HL-60 (cell line): ENCODE data around the gene C6orf120.

Experiments used
- DNase-seq, 2 experiments: peaks; one replicate each; pipeline ENCODE4 v3.0.0-alpha.2; 2010 to 2020; ENCODE audit warnings: low read depth in 1 of 2, low spot score in 1 of 2
- H3K27ac ChIP-seq: fragments of 250-450 bp; sonication (Bioruptor Pico); replicated peaks from 2 replicates; pipeline ENCODE4 v1.5.1; 2020; ENCODE audit warnings: mild to moderate bottlenecking, moderate library complexity
- H3K27me3 ChIP-seq: fragments of 250-450 bp; sonication (Bioruptor Pico); 2 replicates; pipeline ENCODE4 v1.5.1; 2021; ENCODE audit warnings: mild to moderate bottlenecking, moderate library complexity; ENCODE audit not compliant: insufficient read depth, poor library complexity, severe bottlenecking
- H3K4me3 ChIP-seq: replicated peaks from 2 replicates; pipeline ENCODE4 v1.5.1; 2011; ENCODE audit warnings: mild to moderate bottlenecking, control low read depth, low read length; ENCODE audit not compliant: insufficient read depth
- CTCF ChIP-seq: IDR thresholded peaks from one replicate; pipeline ENCODE4 v1.5.1; 2011; ENCODE audit warnings: low read length, control low read depth, inconsistent platforms; ENCODE audit not compliant: insufficient read depth
- GABPA ChIP-seq: IDR thresholded peaks from 2 replicates; pipeline ENCODE4 v1.6.1; 2012; ENCODE audit warnings: low read depth
- POLR2AphosphoS5 ChIP-seq: IDR thresholded peaks from 2 replicates; pipeline ENCODE4 v1.6.1; 2012; ENCODE audit warnings: low read depth
- REST ChIP-seq: IDR thresholded peaks from 2 replicates; pipeline ENCODE4 v1.6.1; 2012; ENCODE audit warnings: low read depth; ENCODE audit not compliant: insufficient replicate concordance
- SPI1 ChIP-seq: IDR thresholded peaks from 2 replicates; pipeline ENCODE4 v1.6.1; 2012; ENCODE audit warnings: low read depth, mild to moderate bottlenecking, borderline replicate concordance

Gene C6orf120

GRCh38 chr6:169726963-169727362 is 25.0 kb downstream of the C6orf120 start:
- TF ChIP-seq POLR2AphosphoS5 (no peak), CTCF (no peak), REST (no peak), SPI1 (no peak), GABPA (no peak)
- no peaks in the 10 kb centered on the region for H3K27me3 ChIP-seq
- no peak overlapping the region for H3K4me3 ChIP-seq
- DNase-seq: no peak
- no peak overlapping the region for H3K27ac ChIP-seq

GRCh38 chr6:169729961-169730360 is 28.0 kb downstream of the C6orf120 start:
- H3K27ac ChIP-seq: no peak overlapping the region
- no peaks in the 10 kb centered on the region for H3K27me3 ChIP-seq
- no peak for DNase-seq
- no peak for TF ChIP-seq GABPA
- TF ChIP-seq CTCF: no peak
- no peak for TF ChIP-seq SPI1
- no peak for TF ChIP-seq POLR2AphosphoS5
- no peak for TF ChIP-seq REST
- H3K4me3 ChIP-seq: no peak overlapping the region

- Histone ChIP-seq H3K4me3 (no peak overlapping the region), H3K27ac (no peak overlapping the region), H3K27me3 (no peaks in the 10 kb centered on the region)
- DNase-seq: no peak
- TF ChIP-seq POLR2AphosphoS5: no peak
- TF ChIP-seq SPI1: no peak
- no peak for TF ChIP-seq CTCF
Measured at GRCh38 chr6:169738204-169738975, 36.5 kb downstream of the C6orf120 start.

GRCh38 chr6:169738976-169739529 is 37.1 kb downstream of the C6orf120 start:
- DNase-seq: no peak
- Histone ChIP-seq H3K27ac (no peak overlapping the region), H3K27me3 (no peaks in the 10 kb centered on the region), H3K4me3 (no peak overlapping the region)
- TF ChIP-seq GABPA (no peak), CTCF (no peak), POLR2AphosphoS5 (no peak), REST (no peak), SPI1 (no peak)
